ENCODE measurements around the gene RIC8B. TPM values are rescaled to one million over a fixed set of nuclear protein-coding genes. Genes with fewer than 3 reads are reported as not detected.

The RIC8B gene
- total and polyA plus RNA-seq, 8 donors = 14.5 to 28.0 (median 23.1) TPM

DNA sequence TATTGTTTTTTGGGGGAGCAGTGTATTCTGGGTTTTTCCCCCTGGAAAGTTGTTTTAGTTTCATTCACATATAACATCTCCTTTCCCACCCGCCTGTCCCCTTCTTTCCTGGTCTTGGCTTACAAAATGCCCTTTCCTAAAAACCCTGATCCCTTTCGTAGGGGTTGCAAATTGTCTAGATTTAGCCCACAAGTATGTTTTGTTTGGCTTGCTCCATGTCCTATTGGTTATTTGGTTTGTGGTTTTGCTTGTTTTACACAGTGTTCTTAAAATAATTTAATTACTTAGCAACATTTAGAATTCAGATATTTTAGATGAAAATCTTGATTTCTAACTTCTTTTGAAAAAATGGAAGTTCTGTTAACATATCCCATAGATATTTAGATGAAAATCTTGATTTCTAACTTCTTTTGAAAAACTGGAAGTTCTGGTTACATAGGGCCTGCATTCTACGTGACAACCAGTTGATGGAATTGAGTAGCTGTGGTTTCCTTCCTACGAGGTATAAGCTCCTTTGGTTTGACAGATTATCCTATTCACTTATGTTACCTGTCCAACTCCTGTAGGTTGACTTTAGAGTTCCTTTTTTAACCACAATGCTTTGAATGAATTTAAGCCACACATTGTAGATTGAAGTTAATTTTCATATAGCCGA lies 92.1 kb downstream of the RIC8B start:
- H3K4me3 ChIP-seq = no peak overlapping the region
- intact Hi-C loops (cut with DNase I) = no loop called here

DNA sequence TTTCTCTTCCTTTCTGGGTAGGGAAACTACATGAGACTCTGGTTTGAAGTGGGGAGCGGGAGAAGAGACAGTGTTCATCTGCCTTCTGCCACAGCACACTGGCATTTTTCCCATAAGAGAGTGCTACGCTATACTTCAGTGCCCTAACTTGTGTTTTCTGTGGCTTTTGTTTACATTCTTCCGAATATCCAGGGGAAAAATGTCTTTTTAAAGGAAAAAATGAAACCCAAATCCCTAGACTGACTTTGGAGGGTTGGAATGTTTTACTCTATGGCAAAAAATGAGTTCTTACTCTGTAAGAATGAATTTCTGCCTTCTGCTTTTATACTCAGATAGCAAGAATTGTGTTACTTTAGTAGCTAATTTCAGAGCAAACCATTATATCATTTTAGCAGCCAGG lies 93.2 kb downstream of the RIC8B start:
- Histone ChIP-seq H3K27ac (no peak overlapping the region), H3K27me3 (no peaks in the 10 kb centered on the region), H3K4me3 (no peak overlapping the region), H3K9me3 (no peaks in the 10 kb centered on the region), H3K4me1 (no peaks in the 10 kb centered on the region), H3K36me3 (no peaks in the 10 kb centered on the region)
- DNase-seq (no peak), ATAC-seq (no peak)
- intact Hi-C loops (cut with DNase I) = no loop called here
- TF ChIP-seq, protein P1, sequence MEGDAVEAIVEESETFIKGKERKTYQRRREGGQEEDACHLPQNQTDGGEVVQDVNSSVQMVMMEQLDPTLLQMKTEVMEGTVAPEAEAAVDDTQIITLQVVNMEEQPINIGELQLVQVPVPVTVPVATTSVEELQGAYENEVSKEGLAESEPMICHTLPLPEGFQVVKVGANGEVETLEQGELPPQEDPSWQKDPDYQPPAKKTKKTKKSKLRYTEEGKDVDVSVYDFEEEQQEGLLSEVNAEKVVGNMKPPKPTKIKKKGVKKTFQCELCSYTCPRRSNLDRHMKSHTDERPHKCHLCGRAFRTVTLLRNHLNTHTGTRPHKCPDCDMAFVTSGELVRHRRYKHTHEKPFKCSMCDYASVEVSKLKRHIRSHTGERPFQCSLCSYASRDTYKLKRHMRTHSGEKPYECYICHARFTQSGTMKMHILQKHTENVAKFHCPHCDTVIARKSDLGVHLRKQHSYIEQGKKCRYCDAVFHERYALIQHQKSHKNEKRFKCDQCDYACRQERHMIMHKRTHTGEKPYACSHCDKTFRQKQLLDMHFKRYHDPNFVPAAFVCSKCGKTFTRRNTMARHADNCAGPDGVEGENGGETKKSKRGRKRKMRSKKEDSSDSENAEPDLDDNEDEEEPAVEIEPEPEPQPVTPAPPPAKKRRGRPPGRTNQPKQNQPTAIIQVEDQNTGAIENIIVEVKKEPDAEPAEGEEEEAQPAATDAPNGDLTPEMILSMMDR (IDR thresholded peaks at IDR 0.05) = no peak

More for the DNA sequence above, 92.1 kb downstream of the RIC8B start:
- ATAC-seq (no peak), DNase-seq (no peak)
- no peaks in the 10 kb centered on the region for H3K9me3 ChIP-seq
- H3K27ac ChIP-seq = no peak overlapping the region
- H3K4me1 ChIP-seq = no peaks in the 10 kb centered on the region
- H3K36me3 ChIP-seq = no peaks in the 10 kb centered on the region
- TF ChIP-seq, protein P1 (IDR thresholded peaks at IDR 0.05) = no peak
- no peaks in the 10 kb centered on the region for H3K27me3 ChIP-seq

DNA sequence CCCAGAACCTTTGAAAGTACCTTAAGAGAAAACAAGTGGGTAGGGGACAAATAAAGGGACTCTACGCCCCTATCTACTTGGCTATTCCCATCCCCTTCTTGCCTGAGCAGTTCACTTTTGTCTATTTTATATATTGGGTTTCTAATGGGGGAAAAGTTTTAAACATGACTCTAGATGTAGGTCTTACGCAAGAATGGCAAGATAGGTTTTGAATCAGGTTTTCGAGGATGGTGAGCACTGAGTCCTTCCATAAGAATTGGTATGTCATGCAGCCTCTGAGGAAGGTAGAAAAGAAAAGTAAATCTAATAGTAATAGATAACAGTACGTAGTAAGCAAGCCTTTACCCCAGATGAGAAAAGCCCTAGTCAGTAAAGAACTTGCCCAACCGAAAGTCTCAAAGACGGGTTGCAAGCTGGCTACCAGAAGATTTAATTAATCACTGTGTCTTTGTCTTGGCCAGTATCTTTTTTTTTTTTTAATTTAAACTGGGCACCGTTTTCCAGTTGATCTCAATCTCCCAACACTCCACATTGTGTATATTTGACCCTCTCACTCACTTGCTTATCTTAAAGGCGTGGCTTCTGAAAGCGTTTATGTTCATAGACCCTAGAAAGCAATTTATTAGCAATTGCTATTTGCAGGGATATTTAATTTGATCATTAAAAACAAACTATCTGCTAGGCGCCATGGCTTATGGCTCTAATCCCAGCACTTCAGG lies 94.7 kb downstream of the RIC8B start:
- Histone ChIP-seq H3K9me3 (no peaks in the 10 kb centered on the region), H3K4me1 (no peaks in the 10 kb centered on the region), H3K27ac (no peak overlapping the region), H3K27me3 (no peaks in the 10 kb centered on the region), H3K4me3 (no peak overlapping the region), H3K36me3 (peaks cover 0 to 12% of the 10 kb centered on the region in 2 donors)
- TF ChIP-seq, protein P1 (IDR thresholded peaks at IDR 0.05) = no peak
- intact Hi-C loops (cut with DNase I) = no loop called here
- DNase-seq = peak in 2 of 4 donors; percentile 10 to 14
- no peak for ATAC-seq

GRCh38 chr12:106870116-106870515 lies 95.6 kb downstream of the RIC8B start:
- no peak overlapping the region for H3K27ac ChIP-seq
- H3K4me1 ChIP-seq = no peaks in the 10 kb centered on the region
- TF ChIP-seq, protein P1 (IDR thresholded peaks at IDR 0.05) = no peak
- peaks cover 0 to 12% of the 10 kb centered on the region in 2 donors for H3K36me3 ChIP-seq
- no peaks in the 10 kb centered on the region for H3K9me3 ChIP-seq
- DNase-seq = no peak
- no peak for ATAC-seq
- no peaks in the 10 kb centered on the region for H3K27me3 ChIP-seq
- no peak overlapping the region for H3K4me3 ChIP-seq
- intact Hi-C loops (cut with DNase I) = no loop called here

DNA sequence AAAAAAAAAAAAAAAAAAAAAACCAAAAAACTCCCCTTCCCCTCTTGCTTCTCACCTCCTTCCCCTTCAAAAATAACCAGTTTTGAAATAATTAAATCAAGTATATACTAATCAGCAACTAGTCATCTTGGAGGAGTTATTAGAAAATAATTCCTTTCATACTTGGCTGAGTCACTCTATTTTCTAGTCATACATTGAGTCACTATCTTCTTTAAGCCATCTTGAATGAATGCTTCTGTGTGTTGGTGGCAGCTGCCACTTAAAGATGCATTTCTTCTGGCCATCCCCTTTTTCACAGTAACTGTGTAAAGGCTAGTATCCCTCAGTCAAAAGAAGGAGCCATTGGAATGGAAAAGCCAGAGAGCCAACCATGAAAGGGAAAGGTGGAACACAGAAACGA lies 97.0 kb downstream of the RIC8B start:
- Histone ChIP-seq H3K27me3 (no peaks in the 10 kb centered on the region), H3K9me3 (no peaks in the 10 kb centered on the region), H3K4me3 (no peak overlapping the region), H3K4me1 (no peaks in the 10 kb centered on the region), H3K36me3 (peaks cover 0 to 12% of the 10 kb centered on the region in 2 donors), H3K27ac (no peak overlapping the region)
- TF ChIP-seq, protein P1 (IDR thresholded peaks at IDR 0.05) = no peak
- intact Hi-C loops (cut with DNase I) = no loop called here
- ATAC-seq (no peak), DNase-seq (no peak)
